NCI-H2107 treated with DMSO at 0.1 percent for 48 hours (cell line): ENCODE results near the gene GRIFIN.

Experiments
- DNase-seq: peaks from one replicate; lab custom pipeline; 2025; ENCODE audit not compliant: unreplicated experiment; lab: John Stamatoyannopoulos, UW

Gene GRIFIN

DNA sequence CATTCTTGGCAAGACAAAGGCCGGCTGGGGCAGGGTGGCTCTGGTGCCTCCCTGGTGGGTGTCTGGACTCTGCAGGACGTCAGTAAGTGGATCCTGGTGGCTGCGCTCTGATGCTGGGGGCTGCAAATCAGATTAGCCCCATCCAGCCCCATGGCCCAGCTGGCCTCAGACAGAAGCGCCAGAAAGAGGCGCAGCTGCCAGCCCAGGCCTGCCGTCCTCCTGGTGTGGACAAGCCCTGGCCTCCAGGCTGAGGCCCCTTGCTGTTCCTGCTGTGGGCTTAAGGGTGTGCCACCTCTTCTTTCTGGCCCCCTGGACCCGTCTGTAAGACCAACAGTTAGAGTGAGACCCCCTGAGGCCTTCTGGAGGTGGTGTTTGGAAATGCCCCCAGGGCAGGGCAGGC, 37.5 kb upstream of the GRIFIN start:
- no peak for DNase-seq

DNA sequence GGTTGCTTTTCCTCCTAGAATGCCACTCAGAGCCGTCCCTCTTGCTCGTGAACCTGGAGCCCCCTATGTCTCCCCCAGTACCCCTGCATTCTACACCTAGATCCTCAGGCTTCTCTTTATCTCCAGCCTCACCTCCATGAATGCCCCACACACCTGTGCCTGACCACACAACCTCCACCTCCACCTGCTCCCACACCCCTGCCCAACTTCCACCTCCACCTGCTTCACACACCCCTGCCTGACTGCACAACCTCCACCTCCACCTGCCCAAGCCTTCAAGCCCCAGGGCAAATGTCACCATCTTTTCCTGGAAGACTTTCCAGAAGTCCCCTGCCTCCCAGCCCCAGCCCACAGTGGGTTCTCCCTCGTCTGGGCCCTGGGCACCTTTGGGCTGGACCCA, 36.5 kb upstream of the GRIFIN start:
- DNase-seq = no peak

DNA sequence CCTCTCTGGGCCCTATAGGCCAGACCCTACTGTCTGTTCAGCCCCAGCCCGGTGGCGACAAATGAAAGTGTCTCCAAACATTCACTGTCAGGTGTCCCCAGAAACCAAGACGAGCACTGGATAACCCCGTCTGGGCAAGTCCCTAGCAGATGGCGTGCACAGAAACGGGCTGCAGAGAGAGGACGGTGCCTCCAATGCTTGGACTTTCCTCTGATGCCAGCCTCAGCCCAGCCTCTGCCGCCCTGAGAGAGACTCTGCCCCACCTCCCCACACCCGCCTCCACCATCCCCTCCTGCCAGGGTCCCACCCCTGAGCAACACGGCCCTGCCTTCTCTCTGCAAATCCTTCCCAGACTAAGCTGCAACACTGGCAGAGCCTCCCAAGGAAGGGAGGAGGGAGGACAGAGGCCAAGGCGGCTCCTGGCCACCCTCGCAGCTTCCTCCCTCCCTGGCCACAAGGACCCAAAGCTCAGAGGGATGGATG, 36.0 kb upstream of the GRIFIN start:
- DNase-seq = no peak

DNA sequence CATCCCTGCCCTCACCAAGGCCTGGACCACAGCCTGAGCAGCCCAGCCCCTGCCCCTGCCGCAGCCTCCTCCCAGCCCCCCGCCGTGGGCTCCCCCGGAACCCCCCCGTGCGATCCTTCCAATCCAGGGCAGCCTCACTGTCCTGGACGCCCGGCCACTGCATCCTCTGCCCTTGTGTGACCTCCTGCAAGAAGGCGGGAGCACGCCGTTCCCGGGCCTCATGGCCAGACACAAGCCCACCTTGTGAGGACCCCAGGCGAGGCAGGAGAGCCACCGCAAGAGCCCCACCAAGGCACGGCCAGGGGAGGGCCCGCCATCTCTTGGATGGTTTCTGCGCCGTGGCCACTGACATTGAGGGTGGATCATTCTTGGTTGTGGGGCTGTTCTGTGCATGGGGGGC, 35.6 kb upstream of the GRIFIN start:
- no peak for DNase-seq

DNA sequence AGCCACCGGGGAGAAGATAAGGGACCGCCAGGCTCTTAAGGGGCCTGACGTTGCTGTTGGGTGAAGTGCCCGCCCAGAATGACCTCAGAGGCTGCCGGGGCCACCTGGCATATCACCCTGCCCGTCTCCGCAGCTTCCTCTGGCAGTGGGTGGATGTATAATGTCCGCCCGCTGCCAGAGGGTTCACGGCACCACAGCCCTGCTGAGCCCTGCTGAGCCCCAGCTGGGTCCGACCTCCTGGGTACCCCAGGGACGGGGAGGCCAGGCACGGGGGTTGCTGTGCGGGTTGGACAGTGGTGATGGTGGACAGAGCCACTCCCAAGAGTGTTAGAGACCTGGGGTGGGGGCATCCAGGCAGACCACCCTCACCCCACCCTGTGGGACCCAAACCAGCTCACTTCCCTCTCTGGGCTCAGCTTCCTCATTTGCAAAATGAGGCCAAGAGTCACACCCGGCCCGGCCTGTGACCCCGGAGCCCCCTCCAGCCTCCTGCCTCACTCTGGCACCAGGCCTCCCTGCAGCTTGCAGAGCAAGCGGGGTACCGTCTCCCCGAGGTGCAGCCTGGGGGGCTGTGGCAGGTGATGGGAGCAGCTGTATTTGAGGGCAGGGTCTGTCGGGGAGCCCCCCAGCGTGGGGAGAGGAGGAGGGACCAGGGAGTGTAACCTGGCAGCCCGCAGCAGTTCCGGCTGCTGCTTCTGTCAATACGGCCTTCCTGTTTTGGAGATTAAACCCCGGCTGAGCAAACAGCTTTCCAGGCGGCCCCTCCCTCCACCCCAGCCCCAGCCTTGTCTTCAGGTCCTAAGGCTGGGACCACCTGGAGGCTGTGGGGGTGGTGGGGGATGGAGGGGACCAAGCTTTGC, 34.9 kb upstream of the GRIFIN start:
- DNase-seq = no peak

DNA sequence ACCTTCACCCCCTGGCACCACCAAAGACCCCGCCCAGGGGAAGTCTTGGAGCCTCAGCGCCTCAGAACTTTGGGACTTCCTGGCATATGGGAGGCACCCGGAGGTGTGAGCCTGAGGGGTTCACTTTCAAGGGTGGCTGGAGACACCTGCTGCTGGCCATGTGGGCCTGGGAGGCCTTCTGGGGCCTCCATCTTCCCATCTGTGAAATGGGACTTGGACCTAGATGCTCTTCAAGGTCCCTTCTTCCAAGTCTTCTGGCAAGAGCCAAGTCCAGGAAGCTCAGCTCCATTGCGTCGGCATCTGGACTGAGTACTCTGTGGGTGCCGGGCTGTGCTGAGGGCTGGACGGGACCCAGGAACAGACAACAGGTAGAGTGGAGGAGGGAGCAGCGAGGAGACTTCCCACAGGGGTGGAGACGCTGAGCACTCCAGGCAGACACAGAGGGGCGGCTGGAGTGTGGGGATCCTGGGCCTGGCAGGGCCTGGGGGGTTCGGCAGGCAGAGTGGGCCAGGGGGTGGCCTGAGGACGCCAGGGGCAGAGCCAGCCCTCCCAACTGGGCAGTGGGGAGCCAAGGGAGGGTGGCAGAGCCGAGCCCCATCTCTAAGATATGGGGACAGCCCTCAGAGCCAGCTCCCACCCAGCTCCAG, 34.1 kb upstream of the GRIFIN start:
- no peak for DNase-seq

DNA sequence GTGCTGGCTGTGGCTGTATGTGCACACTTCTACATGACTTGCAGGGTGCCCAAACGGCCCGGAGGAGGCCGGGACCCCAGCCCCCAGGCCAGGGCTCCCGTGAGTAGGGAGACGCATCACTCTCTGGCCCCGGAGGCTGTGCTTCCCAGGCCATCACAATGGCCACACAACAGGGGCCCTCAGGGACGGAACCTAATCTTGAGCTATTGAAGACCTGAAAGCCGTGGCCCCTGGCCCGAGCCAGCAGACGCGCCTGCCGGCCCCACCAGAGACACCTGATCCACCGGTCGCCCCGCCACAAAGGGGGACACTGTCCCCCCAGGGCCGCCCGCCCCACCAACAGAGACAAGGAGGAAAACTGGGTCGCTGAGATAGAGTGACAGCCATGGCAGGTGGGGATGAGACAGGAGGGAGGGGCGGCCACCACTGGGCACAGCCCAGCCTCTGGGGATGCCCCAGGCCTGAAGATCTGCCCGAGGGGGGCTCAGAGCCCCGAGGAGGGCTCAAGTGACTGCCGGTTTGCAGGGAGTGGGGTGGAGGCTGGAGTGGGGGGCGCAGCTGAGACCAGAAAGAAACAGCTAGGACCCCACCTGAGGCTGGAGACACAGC, 33.2 kb upstream of the GRIFIN start:
- no peak for DNase-seq

DNA sequence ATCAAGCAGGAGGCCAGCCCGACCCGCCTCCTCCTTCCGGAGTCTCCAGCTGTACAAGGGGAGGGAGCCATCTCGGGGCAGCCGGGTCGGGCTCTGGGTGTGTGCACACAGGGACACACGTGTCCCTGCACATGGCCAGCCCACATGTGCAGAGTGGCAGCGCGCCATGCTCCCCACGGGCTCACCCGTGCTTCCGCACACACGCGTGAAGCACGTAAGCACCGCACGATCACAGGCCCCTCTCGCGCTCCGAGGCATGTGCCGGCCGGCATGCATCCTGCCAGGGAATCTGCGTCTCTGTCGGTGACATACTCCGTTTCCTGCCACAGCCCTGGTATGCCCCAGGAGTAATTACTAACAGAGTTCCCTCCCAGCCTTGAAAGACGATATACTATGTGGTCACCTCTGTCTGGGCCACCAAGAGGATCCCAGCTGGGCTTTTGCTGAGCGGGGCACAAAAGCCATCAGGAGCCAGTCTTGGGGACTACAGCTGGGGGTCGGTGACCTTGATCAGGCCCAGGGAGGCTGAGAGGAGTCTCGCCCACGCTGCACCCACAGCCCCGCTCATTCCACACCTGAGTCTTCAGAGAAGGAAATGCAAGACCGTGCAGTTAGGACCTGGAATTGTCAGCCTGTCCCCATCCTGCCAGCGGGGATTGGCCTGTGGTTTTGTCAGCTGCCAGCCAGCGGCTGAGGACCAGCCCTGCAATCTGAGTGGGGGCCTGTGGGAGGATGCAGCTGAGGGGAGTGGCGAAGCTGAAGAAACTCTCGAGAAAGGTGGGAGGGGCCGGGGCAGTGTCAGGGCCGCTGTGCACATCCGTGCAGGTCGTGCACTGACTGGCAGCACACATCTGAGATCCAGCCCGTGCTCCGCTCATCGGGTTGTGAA, 32.4 kb upstream of the GRIFIN start:
- peak; percentile 86 for DNase-seq

DNA sequence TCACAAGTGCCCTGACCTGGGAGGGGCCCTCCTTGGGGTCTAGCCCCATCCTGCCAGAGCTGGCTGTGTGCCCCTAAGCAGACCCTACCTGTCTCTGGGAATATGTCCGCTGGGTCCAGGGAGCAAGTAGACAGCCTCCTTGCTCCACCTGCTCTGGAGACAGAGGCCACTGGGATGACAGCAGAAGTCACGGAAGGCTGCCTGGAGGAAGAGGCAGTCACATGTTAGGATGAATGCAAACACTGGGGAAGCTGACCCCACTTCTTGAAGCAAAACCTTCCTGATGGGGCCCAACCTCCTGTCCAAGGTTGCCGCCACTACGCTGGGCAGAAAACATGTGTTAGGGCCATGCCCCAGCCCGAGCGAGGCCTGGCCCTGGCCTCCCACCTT, 31.7 kb upstream of the GRIFIN start:
- no peak for DNase-seq

DNA sequence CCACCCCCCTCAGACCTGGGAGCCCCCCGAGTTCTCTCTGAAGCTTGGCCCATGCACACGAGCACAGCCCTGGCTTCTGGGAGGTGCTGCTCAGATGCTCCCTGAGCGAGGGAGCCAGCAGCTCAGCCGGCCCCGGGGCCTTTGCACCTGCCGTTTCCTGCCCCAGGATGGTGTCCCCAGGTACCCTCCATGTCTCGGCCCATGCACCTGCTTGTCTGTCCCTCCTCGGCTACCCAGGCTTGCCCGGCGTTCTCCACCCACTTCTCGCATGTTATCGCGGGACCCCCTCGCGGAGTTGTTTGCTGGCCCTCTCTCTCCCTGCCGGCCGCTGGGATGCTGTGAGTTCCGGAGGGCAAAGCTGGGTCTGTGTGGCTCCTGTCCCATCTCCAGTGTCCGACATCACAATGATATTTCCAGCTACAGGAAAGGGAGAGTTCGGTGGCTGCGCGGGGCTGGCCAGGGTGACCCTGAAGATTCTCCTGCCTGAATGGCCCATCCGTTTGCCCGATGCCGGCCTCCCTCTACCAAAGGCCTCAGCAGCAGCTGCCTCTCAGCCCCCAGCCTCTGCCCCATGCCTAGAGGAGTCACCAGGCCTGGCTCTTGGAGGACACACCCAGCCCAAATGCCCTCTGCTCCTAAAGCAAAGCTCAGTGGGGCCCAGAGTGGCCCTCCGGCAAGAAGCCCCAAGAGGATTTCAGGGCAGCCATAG, 31.2 kb upstream of the GRIFIN start:
- DNase-seq = no peak

DNA sequence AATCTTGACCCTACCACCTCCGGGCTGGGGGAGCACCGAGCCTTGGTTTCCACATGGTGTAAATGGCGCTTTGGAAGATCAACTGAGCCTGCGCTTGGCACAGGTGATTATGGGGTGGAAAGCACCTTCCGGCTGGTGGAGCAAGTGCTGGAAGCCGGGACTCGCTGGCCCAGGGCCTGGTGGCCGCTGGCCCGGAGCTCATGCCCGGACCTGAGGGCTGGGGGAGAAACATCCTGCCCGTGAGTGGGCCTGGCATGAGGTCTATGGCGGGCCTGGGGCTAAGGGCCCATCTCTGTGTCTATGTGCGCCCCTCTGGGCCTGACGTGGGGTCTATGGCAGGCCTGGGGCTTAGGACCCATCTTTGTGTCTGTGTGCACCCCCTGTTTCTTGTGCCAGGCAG, 29.2 kb upstream of the GRIFIN start:
- no peak for DNase-seq

DNA sequence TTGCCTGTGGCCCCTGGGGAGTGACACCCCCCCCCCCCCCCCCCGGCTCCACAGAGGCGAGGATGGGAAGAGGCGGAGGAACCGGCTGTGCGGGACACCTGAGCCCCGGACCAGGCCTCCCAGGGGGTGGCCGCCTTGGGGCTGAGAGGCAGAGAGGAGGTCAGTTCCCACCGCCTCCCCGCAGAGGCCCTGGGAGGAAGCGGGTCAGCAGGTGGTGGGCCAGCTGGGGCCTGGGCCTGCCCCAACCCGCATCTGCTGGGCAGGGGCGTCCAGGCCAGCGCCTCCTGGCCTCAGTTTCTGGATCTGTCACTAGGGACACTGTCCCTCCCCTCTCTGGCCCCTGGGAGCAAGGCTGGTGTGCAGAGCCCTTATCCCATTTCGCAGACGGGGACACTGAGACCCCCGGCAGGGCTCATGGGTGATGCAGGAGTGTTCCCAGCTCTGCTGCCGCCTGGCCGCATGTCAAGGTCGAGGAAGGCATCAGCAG, 28.7 kb upstream of the GRIFIN start:
- no peak for DNase-seq

DNA sequence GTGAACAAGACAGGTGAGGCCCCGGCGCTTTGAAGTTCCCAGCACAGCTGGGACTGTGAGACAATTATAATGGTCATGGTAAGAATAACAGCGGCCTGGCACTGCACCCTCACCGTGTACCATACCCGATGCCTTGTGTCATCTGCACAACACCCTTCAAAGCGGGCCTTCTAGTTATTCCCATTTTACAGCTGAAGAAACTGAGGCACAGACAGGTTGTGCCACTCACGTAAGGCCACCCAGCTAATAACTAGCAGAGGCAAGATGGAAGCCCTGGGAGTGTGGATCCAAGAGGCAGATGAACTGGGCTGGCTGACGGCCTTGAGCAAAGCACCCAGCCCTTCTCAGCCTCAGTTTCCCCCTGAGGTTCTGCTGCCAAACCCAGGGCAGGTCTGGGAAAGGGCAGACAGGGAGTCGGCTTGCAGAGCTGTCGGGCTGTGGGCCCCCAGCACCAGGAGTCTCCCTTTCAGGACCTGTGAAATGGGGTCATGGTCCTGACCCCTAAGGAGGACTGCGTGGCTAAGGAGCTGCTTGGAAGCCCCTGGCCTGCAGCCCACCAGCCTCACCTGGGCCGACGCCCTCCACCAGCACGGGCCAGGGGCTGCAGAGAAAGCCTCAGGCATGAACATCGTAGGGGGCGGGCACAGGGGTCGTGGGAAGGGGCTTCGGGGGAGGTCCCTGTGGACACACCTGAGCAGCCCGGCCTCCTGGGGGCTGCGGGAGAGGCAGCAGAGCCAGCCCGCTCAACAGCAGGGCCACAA, 28.1 kb upstream of the GRIFIN start:
- no peak for DNase-seq

DNA sequence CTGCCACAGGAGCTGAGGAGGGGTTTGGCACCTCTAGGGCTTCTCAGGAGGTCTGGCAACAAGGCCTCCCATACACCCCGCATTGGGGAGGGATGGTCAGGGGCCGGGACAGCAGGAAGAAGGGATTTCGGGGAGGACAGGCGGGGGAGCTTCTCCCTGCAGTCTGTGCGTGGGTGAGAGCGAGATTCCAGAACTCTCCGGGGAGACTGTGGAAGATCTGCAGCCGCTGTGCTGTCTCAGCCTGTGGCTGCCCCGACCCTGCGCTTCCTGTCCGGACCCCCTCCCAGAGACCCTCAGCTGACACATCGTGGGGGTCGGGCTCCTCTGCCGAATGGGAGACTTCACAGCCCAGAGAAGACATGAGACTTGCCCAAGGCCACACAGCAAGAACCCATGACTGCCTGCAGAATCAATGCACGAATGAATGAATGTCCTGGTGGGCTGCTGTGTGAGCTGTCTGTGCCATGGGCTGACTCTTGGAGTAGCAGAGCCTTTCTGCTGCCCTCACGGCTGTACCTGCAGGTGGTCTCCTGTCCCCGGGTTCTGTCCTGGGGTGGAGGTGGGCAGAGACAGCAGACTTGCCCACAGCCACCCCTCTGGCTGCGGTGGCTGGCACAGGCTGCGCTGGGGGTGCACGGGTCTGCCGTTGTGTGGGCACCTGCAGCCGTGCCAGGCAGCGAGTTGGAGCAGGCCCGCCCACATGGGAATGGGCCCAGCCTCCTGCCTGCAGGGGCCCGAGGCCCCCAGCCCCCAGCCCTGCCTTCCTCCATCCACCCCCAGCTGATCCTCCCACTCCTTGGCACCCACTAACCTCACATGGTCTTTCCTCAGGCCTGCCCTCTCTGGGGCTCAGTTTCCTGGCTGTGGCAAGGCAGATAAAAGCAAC, 27.1 kb upstream of the GRIFIN start:
- no peak for DNase-seq

DNA sequence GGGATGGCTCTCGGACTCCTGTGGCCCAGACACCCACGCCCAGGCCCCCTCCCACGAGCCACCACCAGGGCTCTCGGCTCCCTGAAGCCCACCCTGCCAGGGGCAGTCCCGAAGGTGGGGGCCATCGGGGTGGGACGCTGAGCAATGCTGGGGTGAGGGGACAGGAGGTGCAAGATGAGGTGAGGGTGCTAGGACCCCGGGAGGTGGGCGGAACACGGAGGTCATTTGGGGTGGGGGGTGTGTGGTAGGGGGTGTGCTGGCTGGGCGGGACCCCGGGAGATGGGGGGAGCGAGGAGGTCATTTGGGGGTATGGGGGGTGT, 26.4 kb upstream of the GRIFIN start:
- no peak for DNase-seq

DNA sequence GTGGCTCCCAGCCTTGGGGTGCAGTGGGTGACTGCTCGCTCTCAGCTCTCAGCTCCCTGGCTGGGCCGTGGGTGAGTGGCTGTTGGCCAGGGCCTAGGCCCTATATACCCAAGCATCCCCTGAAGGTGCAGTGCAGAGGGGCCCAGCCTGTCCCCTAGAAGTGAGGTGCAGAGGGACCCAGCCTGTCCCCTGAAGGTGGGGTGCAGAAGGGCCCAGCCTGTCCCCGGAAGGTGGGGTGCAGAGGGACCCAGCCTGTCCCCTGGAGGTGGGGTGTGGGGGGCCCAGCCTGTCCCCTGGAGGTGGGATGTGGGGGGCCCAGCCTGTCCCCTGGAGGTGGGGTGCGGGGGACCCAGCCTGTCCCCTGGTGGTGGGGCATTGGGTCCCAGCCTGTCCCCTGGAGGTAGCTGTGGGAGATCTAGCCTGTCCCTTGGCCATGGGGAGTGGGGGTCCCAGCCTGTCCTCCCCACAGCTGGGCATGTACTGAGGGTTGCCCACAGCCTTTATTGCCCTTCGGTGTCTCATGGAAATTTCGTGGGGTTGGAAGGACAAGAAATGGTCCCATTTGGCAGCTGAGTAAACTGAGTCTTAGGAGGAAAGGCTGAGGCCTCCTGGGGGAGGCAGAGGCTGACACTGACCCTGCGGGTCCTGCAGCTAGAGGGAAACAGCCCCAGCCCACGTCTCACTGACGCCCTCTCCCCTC, 25.9 kb upstream of the GRIFIN start:
- DNase-seq = no peak

DNA sequence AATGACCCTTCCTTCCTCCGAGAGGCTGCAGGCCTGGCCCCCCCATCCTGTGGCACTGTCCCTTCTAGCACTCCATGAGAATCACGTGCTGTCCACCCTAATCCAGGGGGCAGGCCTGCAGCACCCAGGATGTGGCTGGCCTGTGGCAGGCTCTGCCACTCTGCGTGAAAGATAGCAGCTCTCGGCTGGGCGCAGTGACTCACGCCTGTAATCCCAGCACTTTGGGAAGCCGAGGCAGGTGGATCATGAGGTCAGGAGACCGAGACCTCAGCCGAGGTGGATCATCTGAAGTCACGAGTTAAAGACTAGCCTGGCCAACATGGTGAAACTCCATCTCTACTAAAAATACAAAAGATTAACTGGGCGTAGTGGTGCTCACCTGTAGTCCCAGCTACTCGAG, 24.5 kb upstream of the GRIFIN start:
- no peak for DNase-seq

DNA sequence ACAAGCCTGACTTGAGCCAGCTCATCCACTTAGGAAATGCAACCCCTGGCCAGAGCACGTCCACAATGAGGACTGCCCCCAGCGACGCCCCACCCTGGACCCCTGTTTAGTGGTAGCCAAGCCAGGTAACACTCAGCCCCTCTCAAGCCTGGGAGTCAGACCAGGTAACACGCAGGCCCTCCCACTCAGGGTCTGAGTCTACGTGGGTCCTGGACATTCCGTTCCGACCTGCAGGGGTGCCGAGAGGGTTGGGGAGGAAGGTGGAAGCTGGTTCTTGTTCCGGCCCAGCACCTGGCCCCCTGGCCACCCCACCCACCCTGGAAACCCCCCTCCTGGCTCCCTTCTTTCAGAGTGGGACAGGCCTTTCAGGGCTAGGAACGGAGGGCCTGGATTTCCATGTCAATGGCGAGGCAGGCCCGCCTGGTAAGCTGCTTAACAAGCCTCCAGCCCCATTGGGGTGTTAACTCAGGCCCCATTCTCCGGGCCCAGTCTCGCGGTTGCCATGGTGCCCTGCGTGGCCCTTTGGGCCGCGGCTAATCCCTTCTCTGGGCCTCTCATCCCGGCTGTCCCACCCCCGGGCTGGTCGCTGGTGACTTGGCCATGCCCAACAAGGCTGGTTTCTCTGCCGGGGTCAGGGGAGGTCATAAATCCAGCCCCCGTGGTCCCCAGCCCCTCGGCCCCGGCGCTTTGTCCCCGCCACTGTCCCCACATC, 23.7 kb upstream of the GRIFIN start:
- DNase-seq = no peak
